Glutamatergic neuron (in vitro differentiated cells): Measurements from ENCODE around the gene MAU2. TPM values are rescaled to one million over a fixed set of nuclear protein-coding genes. Genes with fewer than 3 reads are reported as not detected.
A peak's percentile ranks its signal among the peaks of the same experiment; 100 is the strongest.

Source experiments
- DNase-seq: peaks from one replicate; pipeline ENCODE4 v3.0.0; 2022
- H3K27ac Mint-ChIP-seq: one replicate; pipeline ENCODE4 v1.8.0; 2020; ENCODE audit warnings: mild to moderate bottlenecking, mixed read lengths, inconsistent platforms; ENCODE audit not compliant: unreplicated experiment
- H3K27me3 Mint-ChIP-seq: one replicate; pipeline ENCODE4 v1.8.0; 2020; ENCODE audit warnings: mild to moderate bottlenecking, moderate library complexity, mixed read lengths, inconsistent platforms; ENCODE audit not compliant: unreplicated experiment
- H3K36me3 Mint-ChIP-seq: one replicate; pipeline ENCODE4 v1.8.0; 2020; ENCODE audit warnings: mild to moderate bottlenecking, mixed read lengths, inconsistent platforms; ENCODE audit not compliant: unreplicated experiment
- H3K4me1 Mint-ChIP-seq: one replicate; pipeline ENCODE4 v1.8.0; 2020; ENCODE audit warnings: mild to moderate bottlenecking, low read depth, mixed read lengths, inconsistent platforms; ENCODE audit not compliant: unreplicated experiment
- H3K4me3 Mint-ChIP-seq: one replicate; pipeline ENCODE4 v1.8.0; 2020; ENCODE audit warnings: mild to moderate bottlenecking, mixed read lengths, inconsistent platforms; ENCODE audit not compliant: unreplicated experiment
- H3K9me3 Mint-ChIP-seq: one replicate; pipeline ENCODE4 v1.8.0; 2020; ENCODE audit warnings: mild to moderate bottlenecking, moderate library complexity, mixed read lengths, inconsistent platforms; ENCODE audit not compliant: unreplicated experiment
- CTCF ChIP-seq: fragments of 200-600 bp; sonication (generic); IDR thresholded peaks from one replicate; pipeline ENCODE4 v1.5.0; 2021; ENCODE audit not compliant: partially characterized antibody, unreplicated experiment
- total RNA-seq: library from RNA; stranded (reverse); fragmentation: NEBNext Ultra II Directional; extraction: Animal tissue kit (Norgen Biotek cat#: 25700); gene quantifications from one replicate; pipeline ENCODE4 v1.2.1, GENCODE V29; 2021; ENCODE audit not compliant: unreplicated experiment

The MAU2 gene
- total RNA-seq, 1 donor from 2014 or later, result 107 TPM

GRCh38 chr19:19381007-19381926 is 60.6 kb downstream of the MAU2 start:
- H3K9me3 Mint-ChIP-seq, result peaks cover 2% of the 10 kb centered on the region
- H3K4me3 Mint-ChIP-seq, result no peak overlapping the region
- peaks cover 2% of the 10 kb centered on the region for H3K4me1 Mint-ChIP-seq
- peaks cover 2% of the 10 kb centered on the region for H3K27me3 Mint-ChIP-seq
- H3K27ac Mint-ChIP-seq, result no peak overlapping the region
- no peaks in the 10 kb centered on the region for H3K36me3 Mint-ChIP-seq
- TF ChIP-seq CTCF, result no peak
- DNase-seq, result no peak

- Mint-ChIP-seq H3K27ac (no peak overlapping the region), H3K4me1 (peaks cover 2% of the 10 kb centered on the region), H3K9me3 (peaks cover 2% of the 10 kb centered on the region), H3K36me3 (no peaks in the 10 kb centered on the region), H3K4me3 (no peak overlapping the region), H3K27me3 (peaks cover 2% of the 10 kb centered on the region)
- TF ChIP-seq CTCF, result no peak
- DNase-seq, result no peak
Measured at GRCh38 chr19:19382118-19382517, 61.5 kb downstream of the MAU2 start.

- Mint-ChIP-seq H3K36me3 (peaks cover 7% of the 10 kb centered on the region), H3K9me3 (peaks cover 2% of the 10 kb centered on the region), H3K4me3 (peak overlapping the region; percentile 52), H3K27me3 (peaks cover 3% of the 10 kb centered on the region), H3K4me1 (peaks cover 19% of the 10 kb centered on the region), H3K27ac (peak overlapping the region; percentile 68)
- no peak for TF ChIP-seq CTCF
- DNase-seq, result no peak
Measured at GRCh38 chr19:19384486-19384885, 63.9 kb downstream of the MAU2 start.

- DNase-seq, result peak; percentile 99
- Mint-ChIP-seq H3K4me1 (peaks cover 19% of the 10 kb centered on the region), H3K4me3 (peak overlapping the region; percentile 78), H3K9me3 (peaks cover 2% of the 10 kb centered on the region), H3K27ac (peak overlapping the region; percentile 68), H3K27me3 (peaks cover 3% of the 10 kb centered on the region), H3K36me3 (peaks cover 7% of the 10 kb centered on the region)
- no peak for TF ChIP-seq CTCF
Measured at GRCh38 chr19:19385131-19385895, 64.7 kb downstream of the MAU2 start.
